CD4-positive, alpha-beta T cell (primary cell): ENCODE data around the gene UNC45A. TPM values are rescaled to one million over a fixed set of nuclear protein-coding genes. Genes with fewer than 3 reads are reported as not detected.

Source experiments
- ATAC-seq: fragments of 200-7000 bp; cut with Tn5 transposase; one replicate; pipeline ENCODE4 v1.10.0; 2022; ENCODE audit warnings: mild to moderate bottlenecking; ENCODE audit not compliant: poor library complexity
- CTCF ChIA-PET: fragments of 350-600 bp; sonication (Branson Sonifier 250); formaldehyde crosslinking; loops from one replicate; lab custom pipeline; 2021; ENCODE audit warnings: antibody characterized with exemption, inconsistent platforms; lab: Charles Lee
- POLR2A ChIA-PET: fragments of 350-600 bp; sonication (Branson Sonifier 250); formaldehyde crosslinking; loops from one replicate; lab custom pipeline; 2021; ENCODE audit warnings: antibody characterized with exemption, inconsistent platforms; lab: Charles Lee
- DNase-seq, 14 experiments: peaks; one replicate each; pipeline ENCODE4 v3.0.0-alpha.2; 2013 to 2020; ENCODE audit warnings: mixed read lengths in 2 of 14
- H3K27ac ChIP-seq, 2 donors: one replicate each; pipeline versions ENCODE4 v1.5.1 to v1.7.0; 2013; ENCODE audit warnings: low read length in 2 of 2, low read depth in 1 of 2, mild to moderate bottlenecking in 1 of 2
- H3K27me3 ChIP-seq, 2 experiments: 1 replicate in 1 of 2; 2 replicates in 1 of 2; pipeline versions ENCODE4 v1.6.1 to v1.7.0; 2013; ENCODE audit warnings: low read length in 2 of 2, control low read depth in 1 of 2, mild to moderate bottlenecking in 1 of 2, moderate library complexity in 1 of 2; ENCODE audit not compliant: insufficient read depth in 2 of 2, control insufficient read depth in 1 of 2
- H3K36me3 ChIP-seq: one replicate; pipeline ENCODE4 v1.6.1; 2013; ENCODE audit warnings: low read length, control low read depth; ENCODE audit not compliant: insufficient read depth
- H3K4me1 ChIP-seq: one replicate; pipeline ENCODE4 v1.6.1; 2013; ENCODE audit warnings: low read length, control low read depth; ENCODE audit not compliant: insufficient read depth
- H3K4me3 ChIP-seq: one replicate; pipeline ENCODE4 v1.5.1; 2013; ENCODE audit warnings: mild to moderate bottlenecking, low read length, moderate library complexity
- H3K9me3 ChIP-seq, 2 experiments: 1 replicate in 1 of 2; 2 replicates in 1 of 2; pipeline versions ENCODE4 v1.6.1 to v1.7.0; 2013; ENCODE audit warnings: low read length in 2 of 2, mild to moderate bottlenecking in 2 of 2, control low read depth in 1 of 2, moderate library complexity in 1 of 2; ENCODE audit not compliant: control insufficient read depth in 1 of 2, insufficient read depth in 1 of 2
- H3K27ac Mint-ChIP-seq: one replicate; pipeline ENCODE4 v1.8.0; 2020; ENCODE audit warnings: mixed read lengths
- H3K27me3 Mint-ChIP-seq: one replicate; pipeline ENCODE4 v1.8.0; 2021; ENCODE audit warnings: mixed read lengths
- H3K36me3 Mint-ChIP-seq: one replicate; pipeline ENCODE4 v1.8.0; 2021; ENCODE audit warnings: low read depth, mixed read lengths
- H3K4me1 Mint-ChIP-seq: one replicate; pipeline ENCODE4 v1.8.0; 2021; ENCODE audit warnings: low read depth, mixed read lengths
- H3K4me3 Mint-ChIP-seq: one replicate; pipeline ENCODE4 v1.8.0; 2020; ENCODE audit warnings: mild to moderate bottlenecking, mixed read lengths
- H3K9me3 Mint-ChIP-seq: one replicate; pipeline ENCODE4 v1.8.0; 2020; ENCODE audit warnings: mixed read lengths
- CTCF ChIP-seq: fragments of 200-600 bp; IDR thresholded peaks from one replicate; pipeline ENCODE4 v1.8.0; 2022; ENCODE audit warnings: antibody characterized with exemption, mild to moderate bottlenecking
- intact Hi-C, 2 experiments: fragments of 100-400 bp; cut with DNase I in 1 of 2; cut with micrococcal nuclease in 1 of 2; formaldehyde crosslinking; loops; one replicate each; pipeline versions ENCODE4 v1.15.1 to v1.9.0; 2023 to 2025; cut with DNase I, micrococcal nuclease
- total RNA-seq, 174 experiments: library from RNA in 2 of 174; stranded (reverse) in 2 of 174; gene quantifications; one replicate each; pipeline ENCODE4 v1.2.3 and lab custom pipeline; 2021 to 2026

Gene UNC45A
- total RNA-seq, 2 experiments from 2014 or later, result 17.6 to 18.9 TPM

DNA sequence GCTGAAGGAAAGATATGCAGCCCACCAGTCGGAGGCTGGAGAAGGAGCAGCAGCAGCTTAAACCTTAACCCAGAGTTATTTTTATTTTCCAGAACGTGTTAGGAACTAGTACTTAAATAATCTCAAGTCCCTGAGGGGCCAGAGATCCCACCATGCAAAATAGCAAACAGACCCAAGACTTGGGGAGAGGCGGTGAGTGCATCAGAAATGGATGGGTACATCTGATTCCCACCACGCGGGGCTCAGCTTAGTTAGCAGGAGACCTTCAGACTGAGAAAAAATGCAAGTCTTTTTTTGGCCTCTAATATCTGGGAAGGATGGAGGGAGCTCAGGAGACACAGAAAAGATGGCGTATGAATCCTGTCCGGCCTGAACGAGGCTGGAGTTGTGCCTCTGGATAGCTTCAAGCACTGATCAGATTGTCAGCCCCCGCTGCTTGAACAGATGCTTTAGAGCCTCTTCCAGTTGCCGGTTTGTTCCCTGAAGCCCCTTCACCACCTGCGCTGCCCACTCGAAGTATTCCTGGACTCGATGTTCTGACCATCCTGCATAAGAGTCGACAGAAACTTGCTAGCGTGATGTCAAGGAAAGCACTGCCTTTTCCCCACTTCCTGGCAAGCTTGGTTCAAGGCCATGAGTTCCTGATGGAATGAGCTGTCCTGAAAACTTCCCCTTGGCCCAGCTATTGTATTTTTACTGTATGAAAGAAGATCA is 4.1 kb upstream of the UNC45A start:
- H3K4me1 ChIP-seq, result peaks cover 66% of the 10 kb centered on the region
- Mint-ChIP-seq H3K27ac (peak overlapping the region; percentile 96), H3K27me3 (no peaks in the 10 kb centered on the region), H3K36me3 (peaks cover 13% of the 10 kb centered on the region), H3K4me3 (peak overlapping the region; percentile 98), H3K4me1 (peaks cover 39% of the 10 kb centered on the region), H3K9me3 (no peaks in the 10 kb centered on the region)
- intact Hi-C loops, result loop anchor here (2.0 to 10.0 kb wide), 7 partner anchors 59 to 1036 kb away; partner anchors contain the start of genes AP3S2 (in 2 of the 2), BLM (in 1 of the 2), GDPGP1 (in 1 of the 2) and PRC1 (in 1 of the 2)
- peak overlapping the region; percentile 59 for H3K4me3 ChIP-seq
- TF ChIP-seq CTCF, result no peak
- ATAC-seq (no peak), DNase-seq (peak in 1 of 14 experiments; percentile 7)
- ChIA-PET POLR2A (interaction anchor here (0.9 to 8.1 kb wide), 15 partner anchors 25 to 1951 kb away, joined by 3 to 232 read pairs (median 4); partner anchors contain the start of genes AP3S2, BLM, CIB1 and FURIN), CTCF (interaction anchor here (1.0 to 5.1 kb wide), 20 partner anchors 9 to 401 kb away, joined by 3 to 88 read pairs (median 5); partner anchors contain the start of genes BLM, CRTC3, MAN2A2 and RCCD1)
- H3K27me3 ChIP-seq, result no peaks in the 10 kb centered on the region
- H3K36me3 ChIP-seq, result no peaks in the 10 kb centered on the region
- no peaks in the 10 kb centered on the region for H3K9me3 ChIP-seq
- peak overlapping the region; percentile 85 to 93 for H3K27ac ChIP-seq

GRCh38 chr15:90931575-90931827 is 3.6 kb upstream of the UNC45A start:
- DNase-seq, result no peak
- Histone ChIP-seq H3K4me3 (peak overlapping the region; percentile 95), H3K27me3 (no peaks in the 10 kb centered on the region), H3K27ac (peak overlapping the region; percentile 81 to 92), H3K36me3 (peaks cover 4% of the 10 kb centered on the region), H3K9me3 (no peaks in the 10 kb centered on the region), H3K4me1 (peaks cover 71% of the 10 kb centered on the region)
- CTCF ChIA-PET, result interaction anchor here (0.9 to 5.1 kb wide), 20 partner anchors 9 to 401 kb away, joined by 3 to 88 read pairs (median 6); partner anchors contain the start of genes BLM, CRTC3, MAN2A2 and RCCD1
- Mint-ChIP-seq H3K27ac (peak overlapping the region; percentile 96), H3K4me3 (peak overlapping the region; percentile 98), H3K4me1 (peaks cover 44% of the 10 kb centered on the region), H3K9me3 (no peaks in the 10 kb centered on the region), H3K27me3 (no peaks in the 10 kb centered on the region), H3K36me3 (peaks cover 17% of the 10 kb centered on the region)
- peak; percentile 41 for TF ChIP-seq CTCF
- intact Hi-C loops, result loop anchor here (2.0 to 10.0 kb wide), 7 partner anchors 59 to 1037 kb away; partner anchors contain the start of genes AP3S2 (in 2 of the 2), BLM (in 1 of the 2), GDPGP1 (in 1 of the 2) and PRC1 (in 1 of the 2)
- no peak for ATAC-seq
- POLR2A ChIA-PET, result interaction anchor here (0.9 to 8.1 kb wide), 22 partner anchors 25 to 1951 kb away, joined by 3 to 232 read pairs (median 4); partner anchors contain the start of genes AP3S2, BLM, CIB1 and FURIN

GRCh38 chr15:90931828-90932659 is 3.0 kb upstream of the UNC45A start, which contains the start of gene HDDC3:
HDDC3 (minus strand) TSS chr15:90932549; CDS start chr15:90932540, 9 bp downstream.
- Mint-ChIP-seq H3K36me3 (peaks cover 22% of the 10 kb centered on the region), H3K4me1 (peaks cover 49% of the 10 kb centered on the region), H3K27me3 (no peaks in the 10 kb centered on the region), H3K9me3 (no peaks in the 10 kb centered on the region), H3K4me3 (peak within 1 kb of the TSS; percentile 98), H3K27ac (peak within 1 kb of the TSS; percentile 96)
- no peaks in the 10 kb centered on the region for H3K9me3 ChIP-seq
- CTCF ChIA-PET, result interaction anchor here (0.5 to 5.1 kb wide), 25 partner anchors 10 to 698 kb away, joined by 3 to 88 read pairs (median 5); partner anchors contain the start of genes BLM, CIB1, CRTC3 and GDPGP1
- peak within 1 kb of the TSS; percentile 95 for H3K4me3 ChIP-seq
- intact Hi-C loops, result loop anchor here (2.0 to 10.0 kb wide), 7 partner anchors 60 to 1037 kb away; partner anchors contain the start of genes AP3S2 (in 2 of the 2), BLM (in 1 of the 2), GDPGP1 (in 1 of the 2) and PRC1 (in 1 of the 2)
- peak; percentile 94 for TF ChIP-seq CTCF
- ATAC-seq (peak; percentile 63), DNase-seq (peak; percentile 82 to 94 (median 88))
- peak within 1 kb of the TSS; percentile 81 to 92 for H3K27ac ChIP-seq
- peaks cover 76% of the 10 kb centered on the region for H3K4me1 ChIP-seq
- peaks cover 9% of the 10 kb centered on the region for H3K36me3 ChIP-seq
- H3K27me3 ChIP-seq, result no peaks in the 10 kb centered on the region
- POLR2A ChIA-PET, result interaction anchor here (0.6 to 8.1 kb wide), 25 partner anchors 11 to 1950 kb away, joined by 3 to 232 read pairs (median 4); partner anchors contain the start of genes AP3S2, BLM, CIB1 and FURIN
